Erythroblast (primary cell): Measurements from ENCODE around the gene TPSB2.
"Not testable (repeated sequence)": the region's sequence is repeated elsewhere in the genome, so short reads cannot be mapped to it uniquely, and the experiment has no call there.

Source experiments
- GATA1 ChIP-seq: IDR thresholded peaks from 2 replicates; pipeline ENCODE4 v1.6.1; 2011; ENCODE audit warnings: low read depth, mild to moderate bottlenecking, control low read depth, low read length, moderate library complexity
- POLR2A ChIP-seq: IDR thresholded peaks from 2 replicates; pipeline ENCODE4 v1.6.1; 2011; ENCODE audit warnings: mild to moderate bottlenecking, low read length

DNA sequence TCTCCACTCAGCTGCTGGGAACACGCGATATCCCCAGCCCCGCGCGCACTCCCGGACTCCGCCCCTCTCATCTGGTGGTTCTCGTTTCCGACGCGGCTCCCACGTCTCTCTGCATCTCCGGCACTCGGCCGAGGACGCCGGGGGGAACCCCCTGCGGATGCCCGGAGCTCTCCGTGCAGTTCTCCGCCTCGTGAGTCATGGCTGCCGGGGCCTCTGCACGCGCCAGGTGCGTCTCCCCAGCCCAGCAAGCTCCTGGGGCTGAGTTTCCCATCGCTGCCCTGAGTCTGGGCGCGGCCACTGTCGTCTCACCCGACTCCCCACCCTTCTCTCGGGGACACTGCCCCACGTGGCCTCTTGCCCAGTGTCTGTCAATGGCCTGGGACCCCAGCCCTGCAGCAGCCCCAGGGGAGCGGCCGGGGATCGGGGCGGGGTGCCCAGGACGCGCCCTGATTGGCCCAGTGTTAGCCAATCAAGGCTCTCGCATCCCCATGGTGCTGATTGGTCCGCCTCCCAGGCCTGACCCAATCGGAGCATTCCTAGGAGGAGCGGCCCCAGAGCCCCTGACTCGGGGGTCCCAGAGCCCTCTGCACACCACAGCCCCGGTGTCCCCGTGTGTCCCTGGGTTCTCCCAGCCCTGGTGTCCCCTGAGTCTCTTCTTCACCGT is 23.8 kb upstream of the TPSB2 start:
- TF ChIP-seq POLR2A, GATA1: not testable (repeated sequence)
